ENCODE results near the gene FRZB.

Gene FRZB

GRCh38 chr2:182824767-182825158 is 41.7 kb downstream of the FRZB start:
- H3K27ac ChIP-seq: no peak overlapping the region
- TF ChIP-seq CTCF (conservative IDR thresholded peaks at IDR 0.05): no peak
- no peak for TF ChIP-seq ZFX (IDR thresholded peaks at IDR 0.05)

GRCh38 chr2:182824056-182824766 is 42.2 kb downstream of the FRZB start:
- TF ChIP-seq ZFX (IDR thresholded peaks at IDR 0.05): no peak
- TF ChIP-seq CTCF (conservative IDR thresholded peaks at IDR 0.05): no peak

GRCh38 chr2:182822733-182823132 is 43.7 kb downstream of the FRZB start:
- H3K27ac ChIP-seq: no peak overlapping the region
- TF ChIP-seq ZFX (IDR thresholded peaks at IDR 0.05): no peak
- TF ChIP-seq CTCF (conservative IDR thresholded peaks at IDR 0.05): no peak

More at GRCh38 chr2:182824056-182824766, 42.2 kb downstream of the FRZB start:
- no peak overlapping the region for H3K27ac ChIP-seq

- H3K27ac ChIP-seq: no peak overlapping the region
- TF ChIP-seq CTCF (conservative IDR thresholded peaks at IDR 0.05) (no peak), ZFX (IDR thresholded peaks at IDR 0.05) (no peak)
Observed at GRCh38 chr2:182821182-182821581, 45.3 kb downstream of the FRZB start.

- H3K27ac ChIP-seq: no peak overlapping the region
- no peak for TF ChIP-seq CTCF (conservative IDR thresholded peaks at IDR 0.05)
- TF ChIP-seq ZFX (IDR thresholded peaks at IDR 0.05): no peak
Observed at GRCh38 chr2:182819412-182819811, 47.0 kb downstream of the FRZB start.

- no peak overlapping the region for H3K27ac ChIP-seq
- no peak for TF ChIP-seq ZFX (IDR thresholded peaks at IDR 0.05)
- TF ChIP-seq CTCF (conservative IDR thresholded peaks at IDR 0.05): no peak
Observed at GRCh38 chr2:182818925-182819324, 47.5 kb downstream of the FRZB start.

- no peak overlapping the region for H3K27ac ChIP-seq
Observed at GRCh38 chr2:182818501-182818900, 47.9 kb downstream of the FRZB start.

More at GRCh38 chr2:182818501-182818900, 47.9 kb downstream of the FRZB start:
- no peak for TF ChIP-seq CTCF (conservative IDR thresholded peaks at IDR 0.05)
- no peak for TF ChIP-seq ZFX (IDR thresholded peaks at IDR 0.05)

All from C4-2B (cell line).